GM12878 (cell line): Measurements from ENCODE around the gene GANC. TPM values are rescaled to one million over a fixed set of nuclear protein-coding genes. Genes with fewer than 3 reads are reported as not detected.

Source experiments
- ATAC-seq: fragments of 200-7000 bp; cut with Tn5 transposase; 3 replicates; pipeline ENCODE4 v1.9.1; 2020; ENCODE audit warnings: mild to moderate bottlenecking, moderate library complexity
- BruUV-seq: library from RNA; stranded (reverse); fragments of 400-500 nt; replicated peaks from 2 replicates; lab custom pipeline; 2021; lab: Mats Ljungman, UMichigan
- CTCF ChIA-PET: fragments of 300-600 bp; sonication (Branson Sonifier 250); formaldehyde crosslinking; extraction: SDS; loops from one replicate; lab custom pipeline; 2021; ENCODE audit warnings: inconsistent platforms; lab: Yijun Ruan, JAX
- POLR2A ChIA-PET: fragments of 350-600 bp; formaldehyde crosslinking; extraction: SDS; loops from one replicate; lab custom pipeline; 2021; ENCODE audit warnings: inconsistent platforms; lab: Charles Lee
- RAD21 ChIA-PET: fragments of 300-600 bp; sonication (Branson Sonifier 250); formaldehyde crosslinking; loops from one replicate; lab custom pipeline; 2023; ENCODE audit warnings: antibody characterized with exemption; ENCODE audit not compliant: unreplicated experiment; lab: Charles Lee
- SMC1A ChIA-PET: fragments of 300-600 bp; sonication (Branson Sonifier 250); formaldehyde crosslinking; loops from one replicate; lab custom pipeline; 2023; ENCODE audit not compliant: unreplicated experiment, uncharacterized antibody; lab: Charles Lee
- DNase-seq: peaks from one replicate; pipeline ENCODE4 v3.0.0-alpha.2; 2011; ENCODE audit warnings: low read depth, low spot score
- FAIRE-seq: peaks from 3 replicates; lab custom pipeline; 2011; peaks lifted over from hg19 to GRCh38; lab: Jason Lieb, UNC
- H2AFZ ChIP-seq: 2 replicates; pipeline ENCODE4 v1.6.0; 2011; ENCODE audit warnings: low read depth, low read length, control low read depth; ENCODE audit not compliant: control insufficient read depth
- H3K27ac ChIP-seq: 2 replicates; pipeline ENCODE4 v1.5.1; 2011; ENCODE audit warnings: control low read depth; ENCODE audit not compliant: control insufficient read depth, insufficient read depth
- H3K27me3 ChIP-seq, 2 experiments: replicated peaks in 1 of 2; 2 replicates each; pipeline versions ENCODE4 v1.6.0 to v1.6.1; 2011; ENCODE audit warnings: low read length in 1 of 2; ENCODE audit not compliant: control insufficient read depth in 2 of 2, insufficient read depth in 2 of 2
- H3K36me3 ChIP-seq, 2 experiments: 2 replicates each; pipeline ENCODE4 v1.5.1; 2011; ENCODE audit warnings: low read length in 1 of 2; ENCODE audit not compliant: control insufficient read depth in 2 of 2, insufficient read depth in 2 of 2
- H3K4me1 ChIP-seq: 2 replicates; pipeline ENCODE4 v1.6.1; 2011; ENCODE audit warnings: mild to moderate bottlenecking, low read length, moderate library complexity, mixed read lengths; ENCODE audit not compliant: control insufficient read depth, insufficient read depth
- H3K4me2 ChIP-seq: 2 replicates; pipeline ENCODE4 v1.6.0; 2011; ENCODE audit warnings: control low read depth; ENCODE audit not compliant: control insufficient read depth, insufficient read depth
- H3K4me3 ChIP-seq: fragments of 200-600 bp; sonication (generic); 2 replicates; pipeline ENCODE4 v1.5.1; 2016
- H3K79me2 ChIP-seq: 2 replicates; pipeline ENCODE4 v1.6.0; 2011; ENCODE audit warnings: low read length; ENCODE audit not compliant: control insufficient read depth, insufficient read depth
- H3K9ac ChIP-seq: 2 replicates; pipeline ENCODE4 v1.8.0; 2011; ENCODE audit warnings: low read length, control low read depth, mixed read lengths; ENCODE audit not compliant: control insufficient read depth, insufficient read depth
- H3K9me3 ChIP-seq: replicated peaks from 3 replicates; pipeline ENCODE4 v1.5.1; 2011; ENCODE audit warnings: mild to moderate bottlenecking, low read length; ENCODE audit not compliant: control insufficient read depth, insufficient read depth
- H4K20me1 ChIP-seq: 2 replicates; pipeline ENCODE4 v1.6.0; 2011; ENCODE audit not compliant: control insufficient read depth, insufficient read depth
- PAX8 ChIP-seq: fragments of 450-650 bp; IDR thresholded peaks from 2 replicates; pipeline ENCODE4 v1.6.1; 2017; ENCODE audit warnings: mild to moderate bottlenecking, moderate library complexity
- RBBP5 ChIP-seq: fragments of 200-600 bp; sonication (generic); conservative IDR thresholded peaks from 2 replicates; pipeline ENCODE4 v1.6.1; 2016
- ZBTB4 ChIP-seq: fragments of 450-650 bp; formaldehyde crosslinking; IDR thresholded peaks from 2 replicates; pipeline ENCODE4 v1.4.0; 2022; ENCODE audit warnings: mild to moderate bottlenecking, moderate library complexity
- ZNF24 ChIP-seq: fragments of 450-650 bp; IDR thresholded peaks from 2 replicates; pipeline ENCODE4 v1.6.1; 2017; ENCODE audit warnings: antibody characterized with exemption, mild to moderate bottlenecking
- ZNF274 ChIP-seq: IDR thresholded peaks from one replicate; pipeline ENCODE4 v1.8.0; 2011; ENCODE audit not compliant: insufficient read length, insufficient read depth
- ZNF687 ChIP-seq: fragments of 450-650 bp; IDR thresholded peaks from 2 replicates; pipeline ENCODE4 v1.6.1; 2017; ENCODE audit warnings: mild to moderate bottlenecking, moderate library complexity
- WGBS: methylation state at CpG from one replicate; pipeline ENCODE4 v1.1.6; 2016; ENCODE audit warnings: low lambda C conversion rate; ENCODE audit not compliant: insufficient replicate concordance, insufficient coverage; ENCODE audit errors: missing lambda C conversion rate; 5-methylcytosine and 5-hydroxymethylcytosine counted together
- in situ Hi-C: fragments of 300-500 bp; cut with MboI; formaldehyde crosslinking; loops from 9 replicates; pipeline ENCODE4 v1.14.3; 2018; ENCODE audit warnings: mixed read lengths
- intact Hi-C: fragments of 100-400 bp; cut with micrococcal nuclease; formaldehyde crosslinking; loops from one replicate; pipeline ENCODE4 v1.14.2; 2022; ENCODE audit not compliant: unreplicated experiment
- polyA plus RNA-seq, 11 experiments: library from polyadenylated mRNA; depleted of rRNA in 4 of 11; unstranded in 6 of 11; stranded (reverse) in 5 of 11; fragments of >200 nt; fragmentation: Nextera tagmentation in 4 of 11; fragmentation: Illumina TruSeq in 1 of 11; extraction: Ambion mirVana in 4 of 11; extraction: Trizol in 1 of 11; gene quantifications; 1 replicate in 1 of 11; 2 replicates in 10 of 11; pipeline versions ENCODE4 v1.2.1 to v1.2.3, GENCODE V29; 2011 to 2016; ENCODE audit warnings: inconsistent platforms in 2 of 11, missing spikeins in 2 of 11, low read depth in 1 of 11
- total RNA-seq, 4 experiments: library from RNA; depleted of rRNA in 3 of 4; stranded (reverse); fragments of >200 nt in 3 of 4; fragmentation: Illumina TruSeq in 1 of 4; extraction: Trizol in 1 of 4; gene quantifications; 2 replicates each; pipeline versions ENCODE4 v1.2.1 to v1.2.3, GENCODE V29; 2013 to 2021

GANC gene
- total and polyA plus RNA-seq, 10 of the 15 experiments (the other 5 are each of a cell fraction or from before 2014, with no cell fraction given) = 11.3 to 35.3 (median 23.0) TPM

GRCh38 chr15:42387603-42388002, 114.6 kb downstream of the GANC start:
- no peak overlapping the region for H3K9ac ChIP-seq
- CTCF ChIA-PET = interaction anchor here (0.6 to 2.2 kb wide), 5 partner anchors 11 to 117 kb away, joined by 3 to 4 read pairs (median 4); no protein-coding TSS in a partner anchor

More at GRCh38 chr15:42387603-42388002, 114.6 kb downstream of the GANC start:
- Histone ChIP-seq H2AFZ (no peak overlapping the region), H3K4me3 (no peak overlapping the region), H3K27me3 (no peaks in the 10 kb centered on the region), H3K79me2 (no peaks in the 10 kb centered on the region), H3K4me1 (no peaks in the 10 kb centered on the region), H4K20me1 (no peaks in the 10 kb centered on the region), H3K9me3 (no peaks in the 10 kb centered on the region), H3K4me2 (no peak overlapping the region), H3K27ac (no peak overlapping the region), H3K36me3 (no peaks in the 10 kb centered on the region)
- in situ Hi-C loops = no loop called here
- BruUV-seq = no TSS peak
- FAIRE-seq = no peak
- no peak for DNase-seq
- POLR2A ChIA-PET = no interaction called here
- TF ChIP-seq ZNF24 (no peak), RBBP5 (no peak), ZNF687 (no peak), ZBTB4 (CRISPR knock-in tag) (no peak), ZNF274 (no peak), PAX8 (no peak)
- no peak for ATAC-seq
- intact Hi-C loops = no loop called here
- SMC1A ChIA-PET = no interaction called here
- RAD21 ChIA-PET = no interaction called here
- WGBS = 54% methylated on average over 8 of the region's 8 CpGs
